Peyer's patch (tissue), 4 donors: ENCODE data around the gene KLF13.

Experiments
- POLR2A ChIP-seq, 2 donors: fragments of 450-650 bp; IDR thresholded peaks; one replicate each; pipeline ENCODE4 v1.5.1; 2017; ENCODE audit warnings: antibody characterized with exemption in 2 of 2, mild to moderate bottlenecking in 2 of 2, moderate library complexity in 2 of 2
- TF ChIP-seq, protein P1 (sequence below), 6 experiments: fragments of 450-650 bp in 4 of 6; fragments of 200-600 bp in 2 of 6; sonication (generic) in 1 of 6; IDR thresholded peaks; one replicate each; pipeline ENCODE4 v1.5.1; 2017 to 2019; ENCODE audit warnings: antibody characterized with exemption in 6 of 6, mild to moderate bottlenecking in 3 of 6, moderate library complexity in 1 of 6

DNA sequence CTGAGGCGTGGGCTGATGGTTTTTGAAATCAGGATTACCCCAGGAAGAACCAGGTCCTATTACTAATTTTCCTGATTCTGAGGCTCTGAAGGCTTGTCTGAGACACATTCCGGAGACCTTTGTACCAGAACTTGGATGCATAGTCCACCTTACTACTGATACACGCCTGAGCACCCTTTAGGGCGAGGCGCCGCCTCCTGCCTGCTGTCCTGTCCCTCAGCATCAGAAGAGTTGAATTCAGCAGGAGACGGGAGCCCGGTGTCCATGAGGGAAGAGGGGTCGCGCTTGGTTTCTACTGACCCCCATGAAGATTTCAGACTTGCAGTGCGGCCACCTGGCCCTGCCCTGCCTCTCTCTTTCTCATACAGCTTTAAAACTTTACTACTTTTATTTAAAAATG lies 49.9 kb downstream of the KLF13 start:
- TF ChIP-seq, protein P1, sequence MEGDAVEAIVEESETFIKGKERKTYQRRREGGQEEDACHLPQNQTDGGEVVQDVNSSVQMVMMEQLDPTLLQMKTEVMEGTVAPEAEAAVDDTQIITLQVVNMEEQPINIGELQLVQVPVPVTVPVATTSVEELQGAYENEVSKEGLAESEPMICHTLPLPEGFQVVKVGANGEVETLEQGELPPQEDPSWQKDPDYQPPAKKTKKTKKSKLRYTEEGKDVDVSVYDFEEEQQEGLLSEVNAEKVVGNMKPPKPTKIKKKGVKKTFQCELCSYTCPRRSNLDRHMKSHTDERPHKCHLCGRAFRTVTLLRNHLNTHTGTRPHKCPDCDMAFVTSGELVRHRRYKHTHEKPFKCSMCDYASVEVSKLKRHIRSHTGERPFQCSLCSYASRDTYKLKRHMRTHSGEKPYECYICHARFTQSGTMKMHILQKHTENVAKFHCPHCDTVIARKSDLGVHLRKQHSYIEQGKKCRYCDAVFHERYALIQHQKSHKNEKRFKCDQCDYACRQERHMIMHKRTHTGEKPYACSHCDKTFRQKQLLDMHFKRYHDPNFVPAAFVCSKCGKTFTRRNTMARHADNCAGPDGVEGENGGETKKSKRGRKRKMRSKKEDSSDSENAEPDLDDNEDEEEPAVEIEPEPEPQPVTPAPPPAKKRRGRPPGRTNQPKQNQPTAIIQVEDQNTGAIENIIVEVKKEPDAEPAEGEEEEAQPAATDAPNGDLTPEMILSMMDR (IDR thresholded peaks at IDR 0.05): peak in 1 of 6 experiments; percentile 31
- peak in 1 of 2 donors; percentile 31 for TF ChIP-seq POLR2A (IDR thresholded peaks at IDR 0.05)
